Panc1 (cell line): ENCODE data around the gene CDH23.

Experiments used
- POLR2AphosphoS5 ChIP-seq: IDR thresholded peaks from 2 replicates; pipeline ENCODE4 v1.6.1; 2012; ENCODE audit warnings: mild to moderate bottlenecking, low read depth, low read length, moderate library complexity
- SIN3A ChIP-seq: IDR thresholded peaks from 2 replicates; pipeline ENCODE4 v1.6.1; 2012; ENCODE audit warnings: low read depth, mild to moderate bottlenecking, low read length, moderate library complexity, borderline replicate concordance; ENCODE audit not compliant: insufficient read depth
- TCF7L2 ChIP-seq: IDR thresholded peaks from 2 replicates; pipeline ENCODE4 v1.6.1; 2011; ENCODE audit warnings: mild to moderate bottlenecking, low read depth, low read length, inconsistent platforms
- TF ChIP-seq, protein P1 (sequence below): fragments of 450-650 bp; IDR thresholded peaks from 2 replicates; pipeline ENCODE4 v1.5.1; 2017; ENCODE audit warnings: mild to moderate bottlenecking
- TF ChIP-seq, protein P2 (sequence below), 2 experiments: IDR thresholded peaks; 2 replicates each; pipeline ENCODE4 v1.6.1; 2011 to 2012; ENCODE audit warnings: low read depth in 2 of 2, control low read depth in 1 of 2, low read length in 1 of 2, mild to moderate bottlenecking in 1 of 2, moderate library complexity in 1 of 2; ENCODE audit not compliant: insufficient read depth in 1 of 2

DNA sequence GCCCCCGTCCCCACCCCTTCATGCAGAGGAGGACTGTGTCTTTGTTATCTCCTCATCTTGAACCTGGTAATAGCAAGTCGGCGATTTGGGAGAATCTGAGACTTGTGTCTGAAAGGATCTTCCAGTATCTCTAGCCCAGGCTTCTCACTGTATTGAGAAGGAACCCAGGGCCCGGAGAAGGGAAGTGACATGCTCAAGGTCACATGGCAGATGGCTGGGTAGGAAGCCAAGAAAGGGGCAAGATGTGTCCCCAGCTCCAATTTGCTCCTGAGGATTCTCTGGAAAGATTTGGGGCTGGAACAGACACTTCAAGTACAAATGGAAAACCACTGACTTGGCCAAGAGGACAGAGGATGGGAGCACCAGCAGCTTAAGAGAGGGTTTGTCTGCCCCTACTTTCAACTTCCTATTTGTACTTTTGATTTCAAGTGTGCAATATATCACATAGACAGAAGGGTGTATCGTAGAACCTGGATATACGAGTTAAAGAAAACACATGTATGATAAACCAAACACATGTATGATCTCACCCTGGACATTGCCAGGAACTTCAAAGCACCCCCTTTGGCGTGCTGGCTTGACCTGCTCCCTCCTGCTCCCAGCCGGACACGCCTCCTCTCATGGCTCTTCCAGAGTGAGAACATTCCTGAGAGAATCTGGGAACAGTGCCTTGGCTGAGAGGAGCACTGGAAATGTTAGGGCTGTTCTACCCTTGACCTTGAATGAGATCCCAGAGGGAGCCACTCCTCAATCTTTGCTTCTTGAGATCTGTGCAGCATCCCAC lies 79.7 kb downstream of the CDH23 start:
- TF ChIP-seq, protein P1, sequence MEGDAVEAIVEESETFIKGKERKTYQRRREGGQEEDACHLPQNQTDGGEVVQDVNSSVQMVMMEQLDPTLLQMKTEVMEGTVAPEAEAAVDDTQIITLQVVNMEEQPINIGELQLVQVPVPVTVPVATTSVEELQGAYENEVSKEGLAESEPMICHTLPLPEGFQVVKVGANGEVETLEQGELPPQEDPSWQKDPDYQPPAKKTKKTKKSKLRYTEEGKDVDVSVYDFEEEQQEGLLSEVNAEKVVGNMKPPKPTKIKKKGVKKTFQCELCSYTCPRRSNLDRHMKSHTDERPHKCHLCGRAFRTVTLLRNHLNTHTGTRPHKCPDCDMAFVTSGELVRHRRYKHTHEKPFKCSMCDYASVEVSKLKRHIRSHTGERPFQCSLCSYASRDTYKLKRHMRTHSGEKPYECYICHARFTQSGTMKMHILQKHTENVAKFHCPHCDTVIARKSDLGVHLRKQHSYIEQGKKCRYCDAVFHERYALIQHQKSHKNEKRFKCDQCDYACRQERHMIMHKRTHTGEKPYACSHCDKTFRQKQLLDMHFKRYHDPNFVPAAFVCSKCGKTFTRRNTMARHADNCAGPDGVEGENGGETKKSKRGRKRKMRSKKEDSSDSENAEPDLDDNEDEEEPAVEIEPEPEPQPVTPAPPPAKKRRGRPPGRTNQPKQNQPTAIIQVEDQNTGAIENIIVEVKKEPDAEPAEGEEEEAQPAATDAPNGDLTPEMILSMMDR: no peak
- TF ChIP-seq, protein P2, sequence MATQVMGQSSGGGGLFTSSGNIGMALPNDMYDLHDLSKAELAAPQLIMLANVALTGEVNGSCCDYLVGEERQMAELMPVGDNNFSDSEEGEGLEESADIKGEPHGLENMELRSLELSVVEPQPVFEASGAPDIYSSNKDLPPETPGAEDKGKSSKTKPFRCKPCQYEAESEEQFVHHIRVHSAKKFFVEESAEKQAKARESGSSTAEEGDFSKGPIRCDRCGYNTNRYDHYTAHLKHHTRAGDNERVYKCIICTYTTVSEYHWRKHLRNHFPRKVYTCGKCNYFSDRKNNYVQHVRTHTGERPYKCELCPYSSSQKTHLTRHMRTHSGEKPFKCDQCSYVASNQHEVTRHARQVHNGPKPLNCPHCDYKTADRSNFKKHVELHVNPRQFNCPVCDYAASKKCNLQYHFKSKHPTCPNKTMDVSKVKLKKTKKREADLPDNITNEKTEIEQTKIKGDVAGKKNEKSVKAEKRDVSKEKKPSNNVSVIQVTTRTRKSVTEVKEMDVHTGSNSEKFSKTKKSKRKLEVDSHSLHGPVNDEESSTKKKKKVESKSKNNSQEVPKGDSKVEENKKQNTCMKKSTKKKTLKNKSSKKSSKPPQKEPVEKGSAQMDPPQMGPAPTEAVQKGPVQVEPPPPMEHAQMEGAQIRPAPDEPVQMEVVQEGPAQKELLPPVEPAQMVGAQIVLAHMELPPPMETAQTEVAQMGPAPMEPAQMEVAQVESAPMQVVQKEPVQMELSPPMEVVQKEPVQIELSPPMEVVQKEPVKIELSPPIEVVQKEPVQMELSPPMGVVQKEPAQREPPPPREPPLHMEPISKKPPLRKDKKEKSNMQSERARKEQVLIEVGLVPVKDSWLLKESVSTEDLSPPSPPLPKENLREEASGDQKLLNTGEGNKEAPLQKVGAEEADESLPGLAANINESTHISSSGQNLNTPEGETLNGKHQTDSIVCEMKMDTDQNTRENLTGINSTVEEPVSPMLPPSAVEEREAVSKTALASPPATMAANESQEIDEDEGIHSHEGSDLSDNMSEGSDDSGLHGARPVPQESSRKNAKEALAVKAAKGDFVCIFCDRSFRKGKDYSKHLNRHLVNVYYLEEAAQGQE (IDR thresholded peaks at IDR 0.05; ENCODE audit: insufficient read depth in 1 of 2, low read depth in 2 of 2, low read length in 1 of 2): no peak
- TF ChIP-seq POLR2AphosphoS5: no peak
- TF ChIP-seq SIN3A: no peak
- TF ChIP-seq TCF7L2: no peak
